MCF 10A (cell line): Measurements from ENCODE around the gene LPIN1. TPM values are rescaled to one million over a fixed set of nuclear protein-coding genes. Genes with fewer than 3 reads are reported as not detected.

Experiments used
- BruUV-seq: library from RNA; stranded (reverse); fragments of 400-500 nt; replicated peaks from 2 replicates; lab custom pipeline; 2021; lab: Mats Ljungman, UMichigan
- CTCF ChIA-PET: fragments of 300-600 bp; sonication (Branson Sonifier 250); formaldehyde crosslinking; extraction: SDS; loops from one replicate; lab custom pipeline; 2021; ENCODE audit warnings: antibody characterized with exemption, inconsistent platforms; lab: Yijun Ruan, JAX
- POLR2A ChIA-PET: fragments of 300-600, 350-650 bp; sonication (Branson Sonifier 250); formaldehyde crosslinking; extraction: SDS; loops from one replicate; lab custom pipeline; 2020; ENCODE audit warnings: antibody characterized with exemption, inconsistent platforms; lab: Yijun Ruan, JAX
- DNase-seq: peaks from one replicate; pipeline ENCODE4 v3.0.0-alpha.2; 2018; ENCODE audit not compliant: unreplicated experiment
- H3K27ac Mint-ChIP-seq: one replicate; pipeline ENCODE4 v1.8.0; 2022; ENCODE audit warnings: mild to moderate bottlenecking, low read depth, mixed read lengths; ENCODE audit not compliant: unreplicated experiment
- H3K27me3 Mint-ChIP-seq: one replicate; pipeline ENCODE4 v1.8.0; 2022; ENCODE audit warnings: mixed read lengths; ENCODE audit not compliant: insufficient read depth, unreplicated experiment
- H3K36me3 Mint-ChIP-seq: one replicate; pipeline ENCODE4 v1.8.0; 2022; ENCODE audit warnings: mild to moderate bottlenecking, moderate library complexity, mixed read lengths; ENCODE audit not compliant: insufficient read depth, unreplicated experiment
- H3K4me1 Mint-ChIP-seq: one replicate; pipeline ENCODE4 v1.8.0; 2022; ENCODE audit warnings: mixed read lengths; ENCODE audit not compliant: insufficient read depth, unreplicated experiment
- H3K4me3 Mint-ChIP-seq: one replicate; pipeline ENCODE4 v1.8.0; 2022; ENCODE audit warnings: mild to moderate bottlenecking, moderate library complexity, mixed read lengths; ENCODE audit not compliant: unreplicated experiment
- H3K9me3 Mint-ChIP-seq: one replicate; pipeline ENCODE4 v1.8.0; 2022; ENCODE audit warnings: mixed read lengths; ENCODE audit not compliant: unreplicated experiment
- CTCF ChIP-seq: fragments of 200-600 bp; IDR thresholded peaks from one replicate; pipeline ENCODE4 v1.8.0; 2022; ENCODE audit warnings: antibody characterized with exemption, mild to moderate bottlenecking; ENCODE audit not compliant: unreplicated experiment
- intact Hi-C: fragments of 100-400 bp; cut with micrococcal nuclease; formaldehyde crosslinking; loops from 2 replicates; pipeline ENCODE4 v1.14.1; 2022
- total RNA-seq: library from RNA; stranded (reverse); gene quantifications from 2 replicates; pipeline ENCODE4 v1.2.3, GENCODE V29; 2022

Gene LPIN1
- total RNA-seq, 1 experiment from 2014 or later = 65.7 TPM

GRCh38 chr2:11705711-11706110 is 40.7 kb upstream of the LPIN1 start:
- H3K27ac Mint-ChIP-seq = no peak overlapping the region
- H3K4me1 Mint-ChIP-seq = peaks cover 7% of the 10 kb centered on the region
- ChIA-PET POLR2A (no interaction called here), CTCF (interaction anchor here (1.0 to 1.6 kb wide), 6 partner anchors 13 to 25 kb away, joined by 3 to 8 read pairs (median 5); no protein-coding TSS in a partner anchor)
- no peaks in the 10 kb centered on the region for H3K27me3 Mint-ChIP-seq
- TF ChIP-seq CTCF = no peak
- BruUV-seq = no TSS peak
- peaks cover 4% of the 10 kb centered on the region for H3K36me3 Mint-ChIP-seq
- no peak overlapping the region for H3K4me3 Mint-ChIP-seq
- no peak for DNase-seq
- intact Hi-C loops = no loop called here
- H3K9me3 Mint-ChIP-seq = peaks cover 14% of the 10 kb centered on the region

- ChIA-PET CTCF (interaction anchor here (0.6 to 1.7 kb wide), 5 partner anchors 11 to 50 kb away, joined by 3 to 5 read pairs (median 4); no protein-coding TSS in a partner anchor), POLR2A (interaction anchor here (1.3 kb wide), 1 partner anchor 9 kb away, joined by 3 read pairs; no protein-coding TSS in a partner anchor)
- Mint-ChIP-seq H3K27ac (no peak overlapping the region), H3K9me3 (peaks cover 14% of the 10 kb centered on the region), H3K4me1 (peaks cover 14% of the 10 kb centered on the region), H3K4me3 (no peak overlapping the region), H3K36me3 (peaks cover 4% of the 10 kb centered on the region), H3K27me3 (no peaks in the 10 kb centered on the region)
- no TSS peak for BruUV-seq
- intact Hi-C loops = no loop called here
- TF ChIP-seq CTCF = no peak
- no peak for DNase-seq
Measured at GRCh38 chr2:11708106-11708505, 38.3 kb upstream of the LPIN1 start.

GRCh38 chr2:11709293-11709692 is 37.1 kb upstream of the LPIN1 start:
- H3K36me3 Mint-ChIP-seq = no peaks in the 10 kb centered on the region
- CTCF ChIA-PET = interaction anchor here (0.9 to 2.4 kb wide), 4 partner anchors 16 to 71 kb away, joined by 3 to 11 read pairs (median 4); no protein-coding TSS in a partner anchor
- POLR2A ChIA-PET = interaction anchor here (1.2 to 2.2 kb wide), 4 partner anchors 10 to 42 kb away, joined by 3 to 11 read pairs (median 6); no protein-coding TSS in a partner anchor
- TF ChIP-seq CTCF = no peak
- H3K27me3 Mint-ChIP-seq = no peaks in the 10 kb centered on the region
- no TSS peak for BruUV-seq
- H3K27ac Mint-ChIP-seq = no peak overlapping the region
- intact Hi-C loops = no loop called here
- no peak for DNase-seq
- H3K4me1 Mint-ChIP-seq = peaks cover 14% of the 10 kb centered on the region
- peaks cover 14% of the 10 kb centered on the region for H3K9me3 Mint-ChIP-seq
- H3K4me3 Mint-ChIP-seq = no peak overlapping the region

GRCh38 chr2:11710210-11710609 is 36.2 kb upstream of the LPIN1 start:
- peaks cover 14% of the 10 kb centered on the region for H3K4me1 Mint-ChIP-seq
- ChIA-PET POLR2A (interaction anchor here (1.0 to 2.2 kb wide), 6 partner anchors 11 to 41 kb away, joined by 3 to 11 read pairs (median 5); no protein-coding TSS in a partner anchor), CTCF (interaction anchor here (0.7 to 2.4 kb wide), 4 partner anchors 17 to 70 kb away, joined by 3 to 11 read pairs (median 6); no protein-coding TSS in a partner anchor)
- H3K9me3 Mint-ChIP-seq = peaks cover 12% of the 10 kb centered on the region
- no TSS peak for BruUV-seq
- no peak overlapping the region for H3K27ac Mint-ChIP-seq
- intact Hi-C loops = no loop called here
- H3K27me3 Mint-ChIP-seq = no peaks in the 10 kb centered on the region
- H3K4me3 Mint-ChIP-seq = no peak overlapping the region
- H3K36me3 Mint-ChIP-seq = no peaks in the 10 kb centered on the region
- DNase-seq = peak; percentile 74
- no peak for TF ChIP-seq CTCF
